Right ventricle myocardium inferior (tissue), 1 donor: Measurements from ENCODE around the gene RREB1. TPM values are rescaled to one million over a fixed set of nuclear protein-coding genes. Genes with fewer than 3 reads are reported as not detected.
A peak's percentile ranks its signal among the peaks of the same experiment; 100 is the strongest.

ENCODE experiments used
- ATAC-seq: fragments of 200-7000 bp; cut with Tn5 transposase; one replicate; pipeline ENCODE4 v1.9.1; 2020; ENCODE audit warnings: mild to moderate bottlenecking, moderate library complexity
- DNase-seq: peaks from one replicate; pipeline ENCODE4 v3.0.0; 2021; ENCODE audit errors: missing footprints
- intact Hi-C: fragments of 100-400 bp; cut with DNase I; formaldehyde crosslinking; loops from one replicate; pipeline ENCODE4 v1.11.0; 2022
- total RNA-seq: library from RNA; stranded (reverse); fragmentation: NEBNext Ultra II Directional; extraction: Animal tissue kit (Norgen Biotek cat#: 25700); gene quantifications from one replicate; pipeline ENCODE4 v1.2.1, GENCODE V29; 2021
- donor health status: DM: no; HTN: yes; CAD: no; lungs with severe emphysema.

The RREB1 gene
- total RNA-seq, 1 donor from 2014 or later, result 34.2 TPM

GRCh38 chr6:7197747-7198146 lies 90.0 kb downstream of the RREB1 start:
- DNase-seq (no peak), ATAC-seq (no peak)
- intact Hi-C loops, result no loop called here

DNA sequence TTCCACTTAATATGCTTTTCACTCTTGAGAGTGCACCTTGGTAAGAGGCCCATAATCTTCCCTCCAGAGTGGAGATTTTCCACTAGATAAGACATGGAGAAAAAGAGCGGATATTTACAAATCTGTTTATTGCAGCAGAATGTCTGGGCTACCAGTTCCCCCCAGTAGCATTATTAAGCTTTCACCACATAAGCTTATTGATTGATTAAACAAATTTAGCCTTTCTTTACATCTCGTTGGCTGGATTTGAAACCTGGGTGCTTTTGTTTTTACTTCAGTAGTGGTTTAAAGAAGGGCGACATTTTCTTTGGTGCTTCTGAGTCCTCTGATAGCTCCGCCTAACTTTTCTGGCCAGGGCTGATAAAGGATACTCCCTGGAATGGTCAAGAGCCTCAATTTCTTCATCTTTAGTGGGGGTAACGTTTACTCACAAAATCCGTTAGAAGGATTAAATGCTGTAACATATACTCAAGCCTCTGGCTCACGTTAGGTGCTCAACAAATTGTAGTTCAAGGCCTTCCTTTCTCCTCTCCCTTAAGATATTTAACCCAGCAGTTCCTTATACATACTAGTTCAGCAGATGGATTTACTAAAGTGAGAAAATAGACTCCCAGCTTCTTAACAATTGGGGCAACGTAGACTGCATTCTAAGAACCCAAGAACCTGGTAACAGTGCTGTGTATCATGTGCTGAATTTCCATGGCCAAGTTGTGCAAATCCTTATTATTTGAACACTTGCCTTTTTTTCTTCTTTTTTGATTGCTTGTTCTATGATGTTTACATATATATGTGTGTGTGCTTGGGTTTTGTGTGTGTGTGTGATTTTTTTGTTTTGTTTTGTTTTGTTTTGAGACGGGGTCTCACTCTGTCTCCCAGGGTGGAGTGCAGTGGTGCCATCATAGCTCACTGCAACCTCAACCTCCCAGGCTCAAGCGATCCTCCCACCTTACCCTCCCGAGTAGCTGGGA lies 91.4 kb downstream of the RREB1 start:
- intact Hi-C loops, result no loop called here
- no peak for DNase-seq
- no peak for ATAC-seq

DNA sequence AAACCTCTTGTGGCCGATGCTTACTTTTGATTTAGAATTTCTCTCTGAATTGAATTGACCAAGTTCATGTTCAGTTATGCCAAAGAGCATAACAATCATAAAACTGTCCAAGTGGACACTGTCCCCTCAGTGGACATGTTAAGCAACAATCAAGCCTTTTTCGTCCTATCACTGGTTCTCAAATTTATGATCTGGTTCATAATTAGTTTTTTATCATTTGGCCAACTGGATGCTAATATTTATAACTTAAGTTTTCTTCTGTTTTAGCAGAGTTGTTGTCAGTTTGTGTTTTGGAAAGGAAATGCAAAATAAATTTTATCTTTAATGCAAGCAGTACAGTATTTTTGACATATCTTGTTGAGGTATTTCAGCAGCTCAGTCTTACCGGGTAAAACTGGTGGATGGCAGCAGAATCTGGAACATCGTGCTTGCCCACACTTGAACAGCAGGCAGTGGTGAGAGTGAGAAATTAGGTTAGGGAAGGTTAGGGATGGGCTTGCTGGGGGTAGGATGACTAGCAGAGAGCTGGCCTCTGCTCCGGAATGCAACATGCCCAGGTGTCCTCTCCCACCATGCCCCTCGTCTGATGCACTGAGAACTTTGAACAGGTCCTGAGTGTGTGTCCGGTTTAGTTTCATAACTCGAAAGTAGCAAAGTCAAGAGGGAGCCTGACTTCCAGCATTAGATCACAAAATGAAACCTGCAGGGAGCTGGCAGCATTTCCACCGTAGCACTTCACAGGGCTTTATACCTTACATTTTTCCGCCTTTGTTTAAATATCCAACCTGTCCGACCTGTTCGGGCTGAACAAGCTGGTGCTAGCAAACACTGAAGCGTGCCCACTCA lies 93.1 kb downstream of the RREB1 start:
- intact Hi-C loops, result no loop called here

DNA sequence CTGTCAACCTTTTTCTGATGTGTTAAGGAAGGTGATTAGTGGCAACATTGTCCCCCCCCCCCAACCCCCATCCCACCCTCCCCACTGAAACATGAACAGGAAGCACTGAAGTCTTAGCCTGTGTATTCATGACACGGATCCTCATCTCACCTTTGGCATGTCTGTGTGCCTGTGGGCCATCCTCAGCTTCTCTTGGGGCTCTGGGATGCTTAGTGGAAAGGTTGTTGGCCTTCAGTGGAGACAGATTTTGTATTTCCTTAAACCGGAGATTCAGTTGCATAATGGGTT lies 93.6 kb downstream of the RREB1 start:
- intact Hi-C loops, result no loop called here
- ATAC-seq, result peak; percentile 40
- DNase-seq, result no peak

More for the DNA sequence above, 93.1 kb downstream of the RREB1 start:
- DNase-seq (no peak), ATAC-seq (no peak)

- DNase-seq (peak; percentile 88), ATAC-seq (peak; percentile 70)
- intact Hi-C loops, result no loop called here
Observed at GRCh38 chr6:7201732-7202541, 94.2 kb downstream of the RREB1 start.

GRCh38 chr6:7202950-7203349 lies 95.2 kb downstream of the RREB1 start:
- intact Hi-C loops, result no loop called here
- no peak for ATAC-seq
- no peak for DNase-seq

DNA sequence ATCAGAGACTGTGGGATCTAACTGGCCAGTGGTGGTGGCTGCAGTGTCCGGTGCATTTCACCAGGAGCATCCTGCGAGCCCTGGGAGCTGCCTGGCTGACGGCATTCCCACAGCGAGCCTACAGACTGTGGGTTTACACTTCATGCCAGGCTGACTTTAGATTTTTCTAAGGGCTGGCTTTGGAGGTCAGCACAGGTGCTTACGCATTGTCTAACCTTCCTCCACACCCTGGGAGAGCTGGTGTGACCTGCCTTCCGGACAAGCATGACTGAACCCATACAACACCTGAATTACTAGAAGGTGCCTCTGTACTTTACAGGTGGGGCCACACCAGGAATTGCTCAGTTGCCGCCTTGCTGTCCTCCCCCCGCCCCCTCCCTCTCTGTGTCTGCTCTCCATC lies 96.2 kb downstream of the RREB1 start:
- no peak for ATAC-seq
- DNase-seq, result no peak
- intact Hi-C loops, result no loop called here

GRCh38 chr6:7204726-7205125 lies 97.0 kb downstream of the RREB1 start:
- ATAC-seq, result no peak
- intact Hi-C loops, result no loop called here
- DNase-seq, result no peak

DNA sequence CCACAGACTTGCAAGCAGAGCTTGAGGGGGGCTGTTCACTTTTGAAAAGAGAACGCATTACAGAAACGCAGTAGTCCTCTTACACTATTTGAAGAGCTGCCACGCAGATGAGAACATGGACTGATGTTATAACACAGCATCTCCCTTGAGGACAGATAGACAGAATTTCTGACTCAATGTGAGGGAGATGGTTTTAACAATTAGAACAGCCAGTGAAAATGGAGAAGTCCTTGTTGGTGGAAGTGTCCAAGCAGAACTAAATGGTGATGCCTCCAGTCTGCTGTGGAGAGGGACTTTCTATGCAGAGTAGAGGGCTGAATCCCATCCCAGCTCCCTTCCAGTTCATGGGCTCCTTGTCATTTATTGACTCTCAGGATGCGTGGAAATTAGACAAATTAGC lies 100.0 kb downstream of the RREB1 start:
- DNase-seq, result no peak
- ATAC-seq, result no peak
- intact Hi-C loops, result no loop called here

- DNase-seq, result no peak
- ATAC-seq, result no peak
- intact Hi-C loops, result no loop called here
Observed at GRCh38 chr6:7213416-7213815, 105.7 kb downstream of the RREB1 start.

GRCh38 chr6:7214468-7214867 lies 106.7 kb downstream of the RREB1 start:
- intact Hi-C loops, result no loop called here
- DNase-seq, result no peak
- ATAC-seq, result peak; percentile 38

DNA sequence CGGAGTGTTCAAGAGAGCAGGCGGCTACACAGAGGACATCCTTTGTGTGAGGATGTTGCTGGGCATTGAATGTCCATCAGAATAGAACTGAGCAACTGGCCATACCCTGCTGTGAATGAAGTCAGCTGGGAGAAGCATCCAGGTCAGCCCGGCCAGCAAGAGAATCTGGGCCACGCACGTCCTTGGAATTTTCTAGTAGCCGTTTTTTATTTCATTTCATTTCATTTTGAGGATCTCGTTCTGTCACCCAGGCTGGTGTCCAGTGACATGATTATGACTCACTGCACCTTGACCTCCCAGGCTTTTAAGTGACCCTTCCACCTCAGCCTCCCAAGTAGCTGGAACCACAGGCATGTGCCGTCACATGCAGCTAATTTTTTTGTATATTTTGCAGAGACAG lies 107.4 kb downstream of the RREB1 start:
- ATAC-seq (no peak), DNase-seq (no peak)
- intact Hi-C loops, result no loop called here

GRCh38 chr6:7215798-7216231 lies 108.1 kb downstream of the RREB1 start:
- DNase-seq (no peak), ATAC-seq (no peak)
- intact Hi-C loops, result no loop called here

DNA sequence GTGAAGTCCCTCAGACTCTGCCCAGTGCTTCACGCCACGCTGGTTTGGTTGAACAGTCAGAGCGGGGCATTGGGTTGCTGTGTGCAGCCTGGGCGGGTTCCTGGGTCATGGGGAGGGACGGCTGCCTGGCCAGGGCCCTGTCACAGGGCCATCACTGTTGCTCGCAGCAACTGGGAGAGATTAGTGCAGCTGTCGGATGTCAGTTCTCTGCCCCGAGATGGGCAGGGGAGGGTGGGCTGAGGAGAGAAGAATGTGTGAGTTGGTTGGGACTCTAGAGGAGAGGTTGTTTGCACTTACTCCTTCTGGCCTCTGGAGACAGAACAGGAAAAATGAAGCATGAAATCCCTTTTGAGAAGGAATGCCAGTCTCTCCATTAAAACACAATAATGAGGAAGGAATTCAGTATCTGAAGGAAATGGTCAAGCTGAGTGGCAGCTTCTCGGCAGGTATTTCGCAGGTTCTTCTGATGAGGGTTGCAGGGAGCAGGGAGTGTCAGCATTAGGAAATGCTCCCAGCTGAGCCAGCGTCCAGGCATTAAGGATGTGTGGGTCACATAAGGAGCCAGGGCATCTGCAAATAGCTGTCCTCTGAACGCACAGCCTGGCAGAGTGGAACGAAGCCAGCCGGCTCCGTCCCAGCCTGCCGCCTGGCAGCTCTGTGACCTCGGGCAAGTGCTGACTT lies 109.3 kb downstream of the RREB1 start:
- ATAC-seq (peak; percentile 68), DNase-seq (no peak)
- intact Hi-C loops, result no loop called here

DNA sequence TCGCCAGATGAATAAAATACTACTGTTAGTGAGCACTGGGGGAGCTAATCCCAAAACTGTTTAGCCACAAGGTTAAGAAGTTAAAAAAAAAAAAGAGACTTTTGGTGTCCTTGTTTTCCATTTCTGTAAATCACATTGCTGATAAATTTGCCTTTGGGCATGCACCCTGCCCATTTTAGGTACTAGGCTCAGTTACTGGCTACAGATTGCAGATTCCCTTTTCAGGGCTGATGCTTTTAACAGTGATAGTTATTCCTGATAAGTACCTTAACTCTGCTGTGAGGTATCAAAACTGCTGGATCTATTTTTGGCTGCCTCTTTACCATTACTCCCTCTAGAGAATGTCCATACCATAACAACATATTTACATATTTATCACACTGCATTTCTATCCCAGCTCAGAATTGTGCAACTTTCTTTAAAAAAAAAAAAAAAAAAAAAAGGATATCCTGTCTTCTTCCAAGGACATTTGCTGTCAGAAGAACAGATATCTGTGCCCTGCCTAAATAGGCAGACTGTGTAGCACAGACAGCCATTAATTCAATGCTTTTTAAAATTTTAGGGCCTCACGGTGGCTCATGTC lies 110.7 kb downstream of the RREB1 start:
- no peak for DNase-seq
- ATAC-seq, result no peak
- intact Hi-C loops, result loop anchor here (2.0 kb wide), 1 partner anchor 110 kb away; no protein-coding TSS in a partner anchor

GRCh38 chr6:7219310-7219709 lies 111.5 kb downstream of the RREB1 start:
- intact Hi-C loops, result loop anchor here (2.0 kb wide), 1 partner anchor 111 kb away; no protein-coding TSS in a partner anchor
- ATAC-seq (peak; percentile 30), DNase-seq (no peak)

GRCh38 chr6:7222197-7222596 lies 114.4 kb downstream of the RREB1 start:
- DNase-seq, result no peak
- no peak for ATAC-seq
- intact Hi-C loops, result loop anchor here (10.0 kb wide), 1 partner anchor 227 kb away; no protein-coding TSS in a partner anchor

DNA sequence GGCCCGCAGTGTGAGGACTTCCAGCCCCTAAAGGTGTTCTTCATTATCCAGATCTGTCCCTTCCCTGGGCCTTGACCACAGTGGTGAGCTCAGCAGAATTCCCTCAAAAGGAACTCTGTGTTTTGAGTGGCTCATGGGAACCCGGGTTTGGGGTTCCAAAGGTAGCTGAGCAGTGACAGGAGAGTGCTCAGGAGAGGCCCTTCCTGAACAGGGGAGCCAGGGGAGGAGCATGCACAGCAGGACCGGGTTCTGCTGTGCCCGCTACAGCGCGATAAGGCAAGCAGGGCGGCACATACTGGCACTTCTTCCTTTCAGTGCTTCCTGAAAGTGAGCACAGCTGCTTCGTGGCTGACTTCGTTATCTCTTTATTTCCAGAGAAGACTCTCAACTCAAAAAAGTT lies 117.0 kb downstream of the RREB1 start:
- no peak for DNase-seq
- peak; percentile 54 for ATAC-seq
- intact Hi-C loops, result loop anchor here (10.0 kb wide), 1 partner anchor 230 kb away; no protein-coding TSS in a partner anchor
